GM12878 (cell line): ENCODE data around the gene SPATA31D1. TPM values are rescaled to one million over a fixed set of nuclear protein-coding genes. Genes with fewer than 3 reads are reported as not detected.

Experiments used
- ATAC-seq: fragments of 200-7000 bp; cut with Tn5 transposase; 3 replicates; pipeline ENCODE4 v1.9.1; 2020; ENCODE audit warnings: mild to moderate bottlenecking, moderate library complexity
- BruUV-seq: library from RNA; stranded (reverse); fragments of 400-500 nt; replicated peaks from 2 replicates; lab custom pipeline; 2021; lab: Mats Ljungman, UMichigan
- CTCF ChIA-PET: fragments of 300-600 bp; sonication (Branson Sonifier 250); formaldehyde crosslinking; extraction: SDS; loops from one replicate; lab custom pipeline; 2021; ENCODE audit warnings: inconsistent platforms; lab: Yijun Ruan, JAX
- POLR2A ChIA-PET: fragments of 350-600 bp; formaldehyde crosslinking; extraction: SDS; loops from one replicate; lab custom pipeline; 2021; ENCODE audit warnings: inconsistent platforms; lab: Charles Lee
- RAD21 ChIA-PET: fragments of 300-600 bp; sonication (Branson Sonifier 250); formaldehyde crosslinking; loops from one replicate; lab custom pipeline; 2023; ENCODE audit warnings: antibody characterized with exemption; ENCODE audit not compliant: unreplicated experiment; lab: Charles Lee
- SMC1A ChIA-PET: fragments of 300-600 bp; sonication (Branson Sonifier 250); formaldehyde crosslinking; loops from one replicate; lab custom pipeline; 2023; ENCODE audit not compliant: unreplicated experiment, uncharacterized antibody; lab: Charles Lee
- DNase-seq: peaks from one replicate; pipeline ENCODE4 v3.0.0-alpha.2; 2011; ENCODE audit warnings: low read depth, low spot score
- FAIRE-seq: peaks from 3 replicates; lab custom pipeline; 2011; peaks lifted over from hg19 to GRCh38; lab: Jason Lieb, UNC
- H2AFZ ChIP-seq: 2 replicates; pipeline ENCODE4 v1.6.0; 2011; ENCODE audit warnings: low read depth, low read length, control low read depth; ENCODE audit not compliant: control insufficient read depth
- H3K27ac ChIP-seq: 2 replicates; pipeline ENCODE4 v1.5.1; 2011; ENCODE audit warnings: control low read depth; ENCODE audit not compliant: control insufficient read depth, insufficient read depth
- H3K27me3 ChIP-seq, 2 experiments: replicated peaks in 1 of 2; 2 replicates each; pipeline versions ENCODE4 v1.6.0 to v1.6.1; 2011; ENCODE audit warnings: low read length in 1 of 2; ENCODE audit not compliant: control insufficient read depth in 2 of 2, insufficient read depth in 2 of 2
- H3K36me3 ChIP-seq, 2 experiments: 2 replicates each; pipeline ENCODE4 v1.5.1; 2011; ENCODE audit warnings: low read length in 1 of 2; ENCODE audit not compliant: control insufficient read depth in 2 of 2, insufficient read depth in 2 of 2
- H3K4me1 ChIP-seq: 2 replicates; pipeline ENCODE4 v1.6.1; 2011; ENCODE audit warnings: mild to moderate bottlenecking, low read length, moderate library complexity, mixed read lengths; ENCODE audit not compliant: control insufficient read depth, insufficient read depth
- H3K4me2 ChIP-seq: 2 replicates; pipeline ENCODE4 v1.6.0; 2011; ENCODE audit warnings: control low read depth; ENCODE audit not compliant: control insufficient read depth, insufficient read depth
- H3K4me3 ChIP-seq: fragments of 200-600 bp; sonication (generic); 2 replicates; pipeline ENCODE4 v1.5.1; 2016
- H3K79me2 ChIP-seq: 2 replicates; pipeline ENCODE4 v1.6.0; 2011; ENCODE audit warnings: low read length; ENCODE audit not compliant: control insufficient read depth, insufficient read depth
- H3K9ac ChIP-seq: 2 replicates; pipeline ENCODE4 v1.8.0; 2011; ENCODE audit warnings: low read length, control low read depth, mixed read lengths; ENCODE audit not compliant: control insufficient read depth, insufficient read depth
- H3K9me3 ChIP-seq: replicated peaks from 3 replicates; pipeline ENCODE4 v1.5.1; 2011; ENCODE audit warnings: mild to moderate bottlenecking, low read length; ENCODE audit not compliant: control insufficient read depth, insufficient read depth
- H4K20me1 ChIP-seq: 2 replicates; pipeline ENCODE4 v1.6.0; 2011; ENCODE audit not compliant: control insufficient read depth, insufficient read depth
- CBX3 ChIP-seq: fragments of 200-600 bp; sonication (generic); IDR thresholded peaks from 2 replicates; pipeline ENCODE4 v1.6.1; 2016; ENCODE audit warnings: low read depth, borderline replicate concordance
- CHD4 ChIP-seq: fragments of 200-600 bp; sonication (generic); IDR thresholded peaks from 2 replicates; pipeline ENCODE4 v1.6.1; 2016; ENCODE audit warnings: mild to moderate bottlenecking
- IKZF1 ChIP-seq: fragments of 450-650 bp; conservative IDR thresholded peaks from 2 replicates; pipeline ENCODE4 v1.6.1; 2017; ENCODE audit warnings: antibody characterized with exemption, mild to moderate bottlenecking
- IKZF2 ChIP-seq, 2 experiments: fragments of 450-650 bp; IDR thresholded peaks; 2 replicates each; pipeline ENCODE4 v1.6.1; 2017; ENCODE audit warnings: mild to moderate bottlenecking in 2 of 2, moderate library complexity in 2 of 2
- IRF3 ChIP-seq: fragments of 450-650 bp; IDR thresholded peaks from 2 replicates; pipeline ENCODE4 v1.6.1; 2014; ENCODE audit warnings: mild to moderate bottlenecking
- KLF5 ChIP-seq: fragments of 450-650 bp; IDR thresholded peaks from 2 replicates; pipeline ENCODE4 v1.6.1; 2014; ENCODE audit warnings: mild to moderate bottlenecking; ENCODE audit not compliant: partially characterized antibody
- NKRF ChIP-seq: fragments of 450-650 bp; conservative IDR thresholded peaks from 2 replicates; pipeline ENCODE4 v1.6.1; 2017; ENCODE audit warnings: mild to moderate bottlenecking, moderate library complexity
- NR2C1 ChIP-seq: fragments of 450-650 bp; IDR thresholded peaks from 2 replicates; pipeline ENCODE4 v1.6.1; 2017; ENCODE audit warnings: antibody characterized with exemption, mild to moderate bottlenecking, moderate library complexity
- PAX5 ChIP-seq: IDR thresholded peaks from 2 replicates; pipeline ENCODE4 v1.6.1; 2011; ENCODE audit warnings: low read depth, low read length, borderline replicate concordance
- POLR2AphosphoS2 ChIP-seq: IDR thresholded peaks from 2 replicates; pipeline ENCODE4 v1.6.1; 2011; ENCODE audit warnings: low read depth, mild to moderate bottlenecking, low read length, improper control_type of control experiment, moderate library complexity
- RBBP5 ChIP-seq: fragments of 200-600 bp; sonication (generic); conservative IDR thresholded peaks from 2 replicates; pipeline ENCODE4 v1.6.1; 2016
- SMC3 ChIP-seq: IDR thresholded peaks from 2 replicates; pipeline ENCODE4 v1.6.1; 2011; ENCODE audit warnings: low read length, improper control_type of control experiment, borderline replicate concordance
- SPI1 ChIP-seq: IDR thresholded peaks from 2 replicates; pipeline ENCODE4 v1.6.1; 2011; ENCODE audit warnings: low read depth, mild to moderate bottlenecking, low read length, moderate library complexity, borderline replicate concordance; ENCODE audit not compliant: insufficient read depth
- ZNF592 ChIP-seq: fragments of 450-650 bp; IDR thresholded peaks from 2 replicates; pipeline ENCODE4 v1.6.1; 2017; ENCODE audit warnings: mild to moderate bottlenecking, moderate library complexity
- WGBS: methylation state at CpG from one replicate; pipeline ENCODE4 v1.1.6; 2016; ENCODE audit warnings: low lambda C conversion rate; ENCODE audit not compliant: insufficient replicate concordance, insufficient coverage; ENCODE audit errors: missing lambda C conversion rate; 5-methylcytosine and 5-hydroxymethylcytosine counted together
- in situ Hi-C: fragments of 300-500 bp; cut with MboI; formaldehyde crosslinking; loops from 9 replicates; pipeline ENCODE4 v1.14.3; 2018; ENCODE audit warnings: mixed read lengths
- intact Hi-C: fragments of 100-400 bp; cut with micrococcal nuclease; formaldehyde crosslinking; loops from one replicate; pipeline ENCODE4 v1.14.2; 2022; ENCODE audit not compliant: unreplicated experiment
- polyA plus RNA-seq, 11 experiments: library from polyadenylated mRNA; depleted of rRNA in 4 of 11; unstranded in 6 of 11; stranded (reverse) in 5 of 11; fragments of >200 nt; fragmentation: Nextera tagmentation in 4 of 11; fragmentation: Illumina TruSeq in 1 of 11; extraction: Ambion mirVana in 4 of 11; extraction: Trizol in 1 of 11; gene quantifications; 1 replicate in 1 of 11; 2 replicates in 10 of 11; pipeline versions ENCODE4 v1.2.1 to v1.2.3, GENCODE V29; 2011 to 2016; ENCODE audit warnings: inconsistent platforms in 2 of 11, missing spikeins in 2 of 11, low read depth in 1 of 11
- total RNA-seq, 4 experiments: library from RNA; depleted of rRNA in 3 of 4; stranded (reverse); fragments of >200 nt in 3 of 4; fragmentation: Illumina TruSeq in 1 of 4; extraction: Trizol in 1 of 4; gene quantifications; 2 replicates each; pipeline versions ENCODE4 v1.2.1 to v1.2.3, GENCODE V29; 2013 to 2021
- TF ChIP-seq, protein P1 (sequence below): fragments of 450-650 bp; IDR thresholded peaks from 2 replicates; pipeline ENCODE4 v1.6.1; 2017; ENCODE audit warnings: mild to moderate bottlenecking, moderate library complexity

SPATA31D1 gene
- total and polyA plus RNA-seq, 10 of the 15 experiments (the other 5 are each of a cell fraction or from before 2014, with no cell fraction given) = 0.01 to 0.45 (median 0.05) TPM; not detected in 4

DNA sequence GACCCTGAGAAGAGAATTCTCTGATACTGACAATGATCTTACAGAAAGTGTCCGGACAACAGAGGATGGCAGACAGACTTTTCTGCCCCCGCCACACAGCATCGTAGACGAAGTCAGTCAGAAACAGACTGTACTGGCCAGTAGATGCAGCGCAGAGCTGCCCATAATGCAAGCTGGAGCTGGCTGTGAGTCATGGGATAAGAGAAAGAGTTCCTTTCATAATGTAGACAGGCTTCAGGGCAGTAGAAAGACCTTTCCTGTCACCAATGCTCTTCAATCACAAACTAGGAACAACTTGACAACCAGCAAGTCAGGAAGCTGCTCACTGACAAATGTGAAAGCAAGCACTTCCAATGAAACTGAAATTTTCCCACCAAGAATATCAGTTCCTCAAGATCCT is 5.1 kb downstream of the SPATA31D1 start:
- Histone ChIP-seq H3K27me3 (no peaks in the 10 kb centered on the region), H3K4me3 (no peak overlapping the region), H3K79me2 (no peaks in the 10 kb centered on the region), H4K20me1 (no peaks in the 10 kb centered on the region), H3K27ac (no peak overlapping the region), H3K4me2 (no peak overlapping the region), H3K36me3 (no peaks in the 10 kb centered on the region), H3K9me3 (no peaks in the 10 kb centered on the region), H3K4me1 (no peaks in the 10 kb centered on the region), H3K9ac (no peak overlapping the region), H2AFZ (no peak overlapping the region)
- RAD21 ChIA-PET = no interaction called here
- ATAC-seq (no peak), FAIRE-seq (no peak), DNase-seq (no peak)
- intact Hi-C loops = no loop called here
- CTCF ChIA-PET = no interaction called here
- SMC1A ChIA-PET = no interaction called here
- POLR2A ChIA-PET = no interaction called here
- in situ Hi-C loops = no loop called here
- WGBS = 43% methylated on average over 5 of the region's 5 CpGs
- BruUV-seq = no TSS peak
- TF ChIP-seq NR2C1 = no peak
- TF ChIP-seq POLR2AphosphoS2 = no peak
- no peak for TF ChIP-seq SPI1
- no peak for TF ChIP-seq IRF3
- TF ChIP-seq PAX5 = no peak
- TF ChIP-seq, protein P1, sequence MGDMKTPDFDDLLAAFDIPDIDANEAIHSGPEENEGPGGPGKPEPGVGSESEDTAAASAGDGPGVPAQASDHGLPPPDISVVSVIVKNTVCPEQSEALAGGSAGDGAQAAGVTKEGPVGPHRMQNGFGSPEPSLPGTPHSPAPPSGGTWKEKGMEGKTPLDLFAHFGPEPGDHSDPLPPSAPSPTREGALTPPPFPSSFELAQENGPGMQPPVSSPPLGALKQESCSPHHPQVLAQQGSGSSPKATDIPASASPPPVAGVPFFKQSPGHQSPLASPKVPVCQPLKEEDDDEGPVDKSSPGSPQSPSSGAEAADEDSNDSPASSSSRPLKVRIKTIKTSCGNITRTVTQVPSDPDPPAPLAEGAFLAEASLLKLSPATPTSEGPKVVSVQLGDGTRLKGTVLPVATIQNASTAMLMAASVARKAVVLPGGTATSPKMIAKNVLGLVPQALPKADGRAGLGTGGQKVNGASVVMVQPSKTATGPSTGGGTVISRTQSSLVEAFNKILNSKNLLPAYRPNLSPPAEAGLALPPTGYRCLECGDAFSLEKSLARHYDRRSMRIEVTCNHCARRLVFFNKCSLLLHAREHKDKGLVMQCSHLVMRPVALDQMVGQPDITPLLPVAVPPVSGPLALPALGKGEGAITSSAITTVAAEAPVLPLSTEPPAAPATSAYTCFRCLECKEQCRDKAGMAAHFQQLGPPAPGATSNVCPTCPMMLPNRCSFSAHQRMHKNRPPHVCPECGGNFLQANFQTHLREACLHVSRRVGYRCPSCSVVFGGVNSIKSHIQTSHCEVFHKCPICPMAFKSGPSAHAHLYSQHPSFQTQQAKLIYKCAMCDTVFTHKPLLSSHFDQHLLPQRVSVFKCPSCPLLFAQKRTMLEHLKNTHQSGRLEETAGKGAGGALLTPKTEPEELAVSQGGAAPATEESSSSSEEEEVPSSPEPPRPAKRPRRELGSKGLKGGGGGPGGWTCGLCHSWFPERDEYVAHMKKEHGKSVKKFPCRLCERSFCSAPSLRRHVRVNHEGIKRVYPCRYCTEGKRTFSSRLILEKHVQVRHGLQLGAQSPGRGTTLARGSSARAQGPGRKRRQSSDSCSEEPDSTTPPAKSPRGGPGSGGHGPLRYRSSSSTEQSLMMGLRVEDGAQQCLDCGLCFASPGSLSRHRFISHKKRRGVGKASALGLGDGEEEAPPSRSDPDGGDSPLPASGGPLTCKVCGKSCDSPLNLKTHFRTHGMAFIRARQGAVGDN = no peak
- no peak for TF ChIP-seq ZNF592
- no peak for TF ChIP-seq RBBP5
- no peak for TF ChIP-seq SMC3
- no peak for TF ChIP-seq NKRF
- no peak for TF ChIP-seq IKZF2 (IDR thresholded peaks at IDR 0.05)
- no peak for TF ChIP-seq CBX3
- TF ChIP-seq CHD4 = no peak
- TF ChIP-seq KLF5 = no peak
- no peak for TF ChIP-seq IKZF1
